HAP-1 (cell line): ENCODE data around the gene VWA2.
A peak's percentile ranks its signal among the peaks of the same experiment; 100 is the strongest.

Experiments used
- DNase-seq, 2 experiments: peaks; one replicate each; pipeline ENCODE4 v3.0.0-alpha.2; 2016 to 2020; ENCODE audit warnings: low spot score in 2 of 2
- H3K27me3 ChIP-seq: fragments of 250-450 bp; sonication (Bioruptor Pico); 2 replicates; pipeline ENCODE4 v1.5.1; 2020; ENCODE audit warnings: low read depth, mild to moderate bottlenecking, moderate library complexity
- H3K36me3 ChIP-seq: fragments of 250-450 bp; sonication (Bioruptor Pico); replicated peaks from 2 replicates; pipeline ENCODE4 v1.5.1; 2020; ENCODE audit warnings: mild to moderate bottlenecking
- H3K4me1 ChIP-seq: fragments of 250-450 bp; sonication (Bioruptor Pico); 2 replicates; pipeline ENCODE4 v1.5.1; 2020; ENCODE audit warnings: mild to moderate bottlenecking
- H3K4me3 ChIP-seq: fragments of 250-450 bp; sonication (Bioruptor Pico); 2 replicates; pipeline ENCODE4 v1.5.1; 2020; ENCODE audit warnings: mild to moderate bottlenecking, moderate library complexity
- H3K9me3 ChIP-seq: fragments of 250-450 bp; sonication (Bioruptor Pico); 2 replicates; pipeline ENCODE4 v1.5.1; 2020; ENCODE audit warnings: mild to moderate bottlenecking, moderate library complexity
- in situ Hi-C: fragments of 300-500 bp; cut with MboI; formaldehyde crosslinking; loops from 3 replicates; pipeline ENCODE4 v1.14.3; 2020; ENCODE audit warnings: low sequenced_read_pairs, inconsistent platforms, mixed read lengths

VWA2 gene

GRCh38 chr10:114228156-114228555 lies 10.9 kb upstream of the VWA2 start:
- in situ Hi-C loops = no loop called here
- Histone ChIP-seq H3K4me3 (no peak overlapping the region), H3K4me1 (no peaks in the 10 kb centered on the region), H3K27me3 (peaks cover 17% of the 10 kb centered on the region), H3K36me3 (no peaks in the 10 kb centered on the region), H3K9me3 (no peaks in the 10 kb centered on the region)
- DNase-seq = peak in 1 of 2 experiments; percentile 55

GRCh38 chr10:114232561-114233176 lies 6.4 kb upstream of the VWA2 start:
- Histone ChIP-seq H3K4me1 (no peaks in the 10 kb centered on the region), H3K36me3 (no peaks in the 10 kb centered on the region), H3K9me3 (no peaks in the 10 kb centered on the region), H3K4me3 (no peak overlapping the region), H3K27me3 (peaks cover 28% of the 10 kb centered on the region)
- in situ Hi-C loops = no loop called here
- DNase-seq = no peak

- no peak for DNase-seq
- H3K27me3 ChIP-seq = peaks cover 35% of the 10 kb centered on the region
- in situ Hi-C loops = no loop called here
These were observed 5.6 kb upstream of the VWA2 start for GRCh38 chr10:114233482-114233881.

GRCh38 chr10:114234132-114234531 lies 4.9 kb upstream of the VWA2 start:
- in situ Hi-C loops = no loop called here
- peaks cover 41% of the 10 kb centered on the region for H3K27me3 ChIP-seq
- H3K4me1 ChIP-seq = no peaks in the 10 kb centered on the region
- H3K4me3 ChIP-seq = no peak overlapping the region
- DNase-seq = no peak
- no peaks in the 10 kb centered on the region for H3K9me3 ChIP-seq
- no peaks in the 10 kb centered on the region for H3K36me3 ChIP-seq

More at GRCh38 chr10:114233482-114233881, 5.6 kb upstream of the VWA2 start:
- no peak overlapping the region for H3K4me3 ChIP-seq
- no peaks in the 10 kb centered on the region for H3K36me3 ChIP-seq
- H3K4me1 ChIP-seq = no peaks in the 10 kb centered on the region
- no peaks in the 10 kb centered on the region for H3K9me3 ChIP-seq

- peaks cover 73% of the 10 kb centered on the region for H3K27me3 ChIP-seq
These were observed 916 bp downstream of the VWA2 start for GRCh38 chr10:114239994-114240345.

GRCh38 chr10:114242235-114242634 lies 3.2 kb downstream of the VWA2 start:
- peaks cover 65% of the 10 kb centered on the region for H3K27me3 ChIP-seq
- no peaks in the 10 kb centered on the region for H3K9me3 ChIP-seq
- H3K4me1 ChIP-seq = no peaks in the 10 kb centered on the region
- in situ Hi-C loops = no loop called here
- H3K4me3 ChIP-seq = no peak overlapping the region
- no peak for DNase-seq
- no peaks in the 10 kb centered on the region for H3K36me3 ChIP-seq

More at GRCh38 chr10:114239994-114240345, 916 bp downstream of the VWA2 start:
- no peaks in the 10 kb centered on the region for H3K9me3 ChIP-seq
- H3K4me3 ChIP-seq = no peak overlapping the region
- H3K36me3 ChIP-seq = no peaks in the 10 kb centered on the region
- in situ Hi-C loops = no loop called here
- H3K4me1 ChIP-seq = no peaks in the 10 kb centered on the region
- no peak for DNase-seq

- no peaks in the 10 kb centered on the region for H3K36me3 ChIP-seq
- no peak for DNase-seq
- no peak overlapping the region for H3K4me3 ChIP-seq
- no peaks in the 10 kb centered on the region for H3K9me3 ChIP-seq
- in situ Hi-C loops = no loop called here
- H3K27me3 ChIP-seq = peaks cover 54% of the 10 kb centered on the region
- H3K4me1 ChIP-seq = no peaks in the 10 kb centered on the region
These were observed 4.6 kb downstream of the VWA2 start for GRCh38 chr10:114243661-114244060.

- in situ Hi-C loops = no loop called here
- H3K4me3 ChIP-seq = no peak overlapping the region
- H3K27me3 ChIP-seq = peaks cover 50% of the 10 kb centered on the region
- H3K36me3 ChIP-seq = no peaks in the 10 kb centered on the region
- no peaks in the 10 kb centered on the region for H3K9me3 ChIP-seq
- no peaks in the 10 kb centered on the region for H3K4me1 ChIP-seq
- DNase-seq = no peak
These were observed 5.1 kb downstream of the VWA2 start for GRCh38 chr10:114244126-114244525.

- Histone ChIP-seq H3K9me3 (no peaks in the 10 kb centered on the region), H3K4me1 (no peaks in the 10 kb centered on the region), H3K36me3 (no peaks in the 10 kb centered on the region), H3K27me3 (peaks cover 38% of the 10 kb centered on the region), H3K4me3 (no peak overlapping the region)
- in situ Hi-C loops = no loop called here
- no peak for DNase-seq
These were observed 6.2 kb downstream of the VWA2 start for GRCh38 chr10:114245121-114245791.

GRCh38 chr10:114246679-114247305 lies 7.7 kb downstream of the VWA2 start:
- DNase-seq = no peak
- in situ Hi-C loops = no loop called here
- Histone ChIP-seq H3K4me1 (no peaks in the 10 kb centered on the region), H3K9me3 (no peaks in the 10 kb centered on the region), H3K4me3 (no peak overlapping the region), H3K36me3 (no peaks in the 10 kb centered on the region), H3K27me3 (peaks cover 23% of the 10 kb centered on the region)

- no peaks in the 10 kb centered on the region for H3K27me3 ChIP-seq
- in situ Hi-C loops = no loop called here
- H3K9me3 ChIP-seq = no peaks in the 10 kb centered on the region
- H3K4me1 ChIP-seq = no peaks in the 10 kb centered on the region
- H3K4me3 ChIP-seq = no peak overlapping the region
- no peak for DNase-seq
- no peaks in the 10 kb centered on the region for H3K36me3 ChIP-seq
These were observed 11.2 kb downstream of the VWA2 start for GRCh38 chr10:114250236-114250635.

- Histone ChIP-seq H3K27me3 (no peaks in the 10 kb centered on the region), H3K4me1 (no peaks in the 10 kb centered on the region), H3K9me3 (no peaks in the 10 kb centered on the region), H3K4me3 (no peak overlapping the region), H3K36me3 (no peaks in the 10 kb centered on the region)
- DNase-seq = no peak
- in situ Hi-C loops = no loop called here
These were observed 11.7 kb downstream of the VWA2 start for GRCh38 chr10:114250716-114251115.

GRCh38 chr10:114252092-114252491 lies 13.0 kb downstream of the VWA2 start:
- Histone ChIP-seq H3K27me3 (no peaks in the 10 kb centered on the region), H3K9me3 (no peaks in the 10 kb centered on the region), H3K36me3 (no peaks in the 10 kb centered on the region), H3K4me3 (no peak overlapping the region), H3K4me1 (no peaks in the 10 kb centered on the region)
- DNase-seq = no peak
- in situ Hi-C loops = no loop called here

- Histone ChIP-seq H3K4me3 (no peak overlapping the region), H3K27me3 (no peaks in the 10 kb centered on the region), H3K4me1 (no peaks in the 10 kb centered on the region), H3K36me3 (no peaks in the 10 kb centered on the region), H3K9me3 (no peaks in the 10 kb centered on the region)
- DNase-seq = no peak
- in situ Hi-C loops = no loop called here
These were observed 13.8 kb downstream of the VWA2 start for GRCh38 chr10:114252883-114253282.
